ENCODE measurements around the gene CHRM3.

Gene CHRM3

DNA sequence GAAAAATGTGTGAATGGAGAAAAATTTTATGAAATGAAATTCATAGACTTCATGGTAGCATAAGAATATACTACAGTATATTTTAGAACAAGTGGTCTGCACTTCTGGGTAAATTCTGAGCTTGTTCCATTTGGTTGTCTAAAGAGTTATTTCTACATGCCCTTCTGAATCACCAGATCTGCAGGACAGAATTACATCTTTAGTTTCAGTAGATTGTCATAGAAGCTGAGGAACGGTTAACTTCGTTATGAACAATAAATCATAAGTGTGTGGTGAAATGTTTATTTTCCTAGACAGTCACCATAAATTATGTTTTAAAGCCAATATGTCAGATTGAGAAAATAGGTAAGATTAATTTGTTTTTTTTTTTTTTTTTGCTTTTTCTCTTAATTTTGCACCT lies 30.9 kb downstream of the CHRM3 start:
- DNase-seq = no peak

DNA sequence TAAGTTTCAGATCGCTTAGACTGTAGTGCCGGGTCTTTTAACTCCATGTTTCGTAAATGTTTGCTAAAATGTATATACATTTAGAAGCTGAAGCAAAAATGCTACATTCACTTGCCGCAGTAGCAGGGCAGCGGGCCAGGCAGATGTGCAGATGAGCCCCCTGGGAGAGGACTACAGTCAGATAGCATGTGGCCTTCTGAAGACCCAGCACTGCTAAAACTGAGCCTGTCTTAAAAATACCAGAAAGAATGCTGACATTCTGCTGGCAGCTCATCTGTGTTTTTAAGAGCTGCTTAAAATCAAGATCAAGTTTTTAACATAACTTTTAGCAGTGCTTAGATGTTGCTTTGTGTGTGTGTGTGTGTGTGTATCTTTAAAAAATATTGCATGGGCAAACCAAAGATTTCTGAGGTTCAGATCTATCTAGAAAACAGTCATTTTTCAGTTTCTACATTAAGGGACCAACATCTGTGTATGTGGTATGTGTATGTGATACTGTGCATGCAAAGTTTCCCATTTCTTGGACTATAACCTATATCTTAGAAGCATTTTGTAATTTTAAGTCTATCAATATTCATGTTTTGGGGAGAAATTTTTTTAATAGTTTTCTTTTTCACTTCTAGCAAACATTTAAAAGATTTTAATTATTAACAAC lies 31.7 kb downstream of the CHRM3 start:
- no peak for DNase-seq

- no peak for DNase-seq
These were observed 32.3 kb downstream of the CHRM3 start for GRCh38 chr1:239418681-239419080.

- DNase-seq = no peak
These were observed 35.4 kb downstream of the CHRM3 start for GRCh38 chr1:239421811-239422210.

- no peak for DNase-seq
These were observed 36.5 kb downstream of the CHRM3 start for GRCh38 chr1:239422818-239423217.

GRCh38 chr1:239426821-239427475 lies 40.6 kb downstream of the CHRM3 start:
- no peak for DNase-seq

GRCh38 chr1:239427712-239428111 lies 41.3 kb downstream of the CHRM3 start:
- no peak for DNase-seq

DNA sequence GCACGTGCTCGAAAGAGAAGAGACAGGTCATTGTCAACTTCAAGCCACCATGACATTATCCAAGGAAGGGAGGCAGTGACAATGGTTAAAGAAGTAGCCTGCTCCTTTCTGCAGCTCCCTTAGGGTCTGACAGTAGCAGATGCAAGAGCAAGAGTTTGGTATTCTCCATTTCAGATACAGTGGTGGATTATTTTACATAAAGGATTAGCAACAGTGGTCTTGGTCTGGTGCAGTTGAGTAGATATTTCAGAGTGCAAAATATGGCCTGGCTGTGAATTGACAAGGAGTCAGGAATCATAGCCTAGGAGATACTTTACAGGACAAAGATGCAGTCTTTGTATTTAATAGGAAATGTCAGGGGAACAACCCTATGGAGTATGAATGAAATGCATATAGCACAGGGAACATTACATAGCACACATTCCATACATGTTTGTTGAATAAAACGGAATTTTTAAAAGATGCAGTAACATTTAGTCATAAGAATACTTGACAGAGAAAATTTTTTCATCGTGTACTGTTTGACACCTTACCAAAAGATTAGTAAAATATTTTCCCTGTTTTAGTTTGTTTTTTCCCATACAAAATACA lies 41.8 kb downstream of the CHRM3 start:
- DNase-seq = no peak

DNA sequence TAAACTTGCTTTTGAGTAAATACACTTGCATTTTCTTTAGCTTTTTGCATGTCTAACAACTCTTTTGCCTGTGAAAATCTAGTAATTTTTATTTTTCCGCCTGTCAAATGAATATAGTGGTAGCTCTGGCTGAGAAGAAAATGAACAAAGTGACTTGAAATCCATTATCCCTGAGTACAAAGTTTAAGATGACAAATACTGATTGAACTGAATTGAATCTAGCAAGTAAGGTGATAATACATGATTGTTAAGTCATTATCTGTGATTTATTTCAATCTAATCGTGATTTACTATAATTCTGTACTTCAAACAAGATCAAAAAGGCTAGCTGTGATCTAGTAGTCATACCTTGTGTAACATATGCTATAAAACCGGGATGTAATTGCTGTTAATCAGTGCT lies 42.8 kb downstream of the CHRM3 start:
- no peak for DNase-seq

DNA sequence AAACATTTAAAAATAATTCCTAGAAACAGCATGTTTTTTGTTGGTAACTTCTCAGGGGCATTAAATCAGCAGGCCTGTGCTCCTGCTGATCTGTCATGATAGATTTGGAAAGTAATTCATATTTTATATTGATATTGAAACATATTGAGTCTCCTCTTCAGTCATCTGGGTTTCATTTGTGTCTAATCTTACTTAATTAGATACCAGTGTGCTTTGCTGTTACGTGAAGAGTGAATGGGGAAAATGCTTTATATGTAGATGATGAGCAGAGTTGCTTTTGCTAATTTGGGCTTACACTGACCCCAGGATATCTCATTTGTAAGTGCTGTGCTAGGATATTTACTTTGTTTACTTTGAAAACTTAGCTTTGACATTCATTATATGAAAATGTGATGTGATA lies 45.9 kb downstream of the CHRM3 start:
- no peak for DNase-seq

GRCh38 chr1:239434181-239434580 lies 47.8 kb downstream of the CHRM3 start:
- DNase-seq = no peak
